HEK293 (cell line): ENCODE measurements around the gene PPCDC.

Experiments
- CTCF ChIA-PET: fragments of 350-600 bp; formaldehyde crosslinking; extraction: SDS; loops from one replicate; lab custom pipeline; 2021; ENCODE audit warnings: antibody characterized with exemption; lab: Yijun Ruan, JAX
- POLR2A ChIA-PET: fragments of 300-600 bp; formaldehyde crosslinking; extraction: SDS; loops from one replicate; lab custom pipeline; 2020; ENCODE audit warnings: antibody characterized with exemption, inconsistent platforms; lab: Yijun Ruan, JAX
- H3K27ac ChIP-seq: fragments of 200-500 bp; sonication (Bioruptor generic); 2 replicates; pipeline ENCODE4 v1.5.1; 2014; ENCODE audit warnings: low read depth, low read length, control low read depth, inconsistent platforms; ENCODE audit errors: extremely low read depth
- H3K36me3 ChIP-seq, 2 experiments: fragments of 200-500 bp in 1 of 2; sonication (Bioruptor generic) in 1 of 2; 1 replicate in 1 of 2; 2 replicates in 1 of 2; pipeline ENCODE4 v1.5.1; 2014 to 2017; ENCODE audit warnings: inconsistent platforms in 2 of 2, low read length in 2 of 2; ENCODE audit not compliant: control insufficient read depth in 2 of 2, insufficient read depth in 1 of 2
- H3K4me1 ChIP-seq: fragments of 200-500 bp; sonication (Bioruptor generic); 2 replicates; pipeline ENCODE4 v1.5.1; 2014; ENCODE audit warnings: mild to moderate bottlenecking, low read length, inconsistent platforms; ENCODE audit not compliant: control insufficient read depth, insufficient read depth
- H3K4me3 ChIP-seq: 2 replicates; pipeline ENCODE4 v1.5.1; 2011; ENCODE audit warnings: low read depth, mild to moderate bottlenecking, control low read depth, low read length, moderate library complexity
- H3K9me3 ChIP-seq: fragments of 200-500 bp; sonication (Bioruptor generic); 2 replicates; pipeline ENCODE4 v1.5.1; 2014; ENCODE audit warnings: low read depth, low read length, inconsistent platforms; ENCODE audit not compliant: control insufficient read depth, insufficient read depth
- BCL6B ChIP-seq: fragments of 450-650 bp; formaldehyde crosslinking; IDR thresholded peaks from 2 replicates; pipeline ENCODE4 v1.5.1; 2017; ENCODE audit warnings: missing biosample characterization, missing genetic modification characterization
- GLIS1 ChIP-seq: fragments of 450-650 bp; formaldehyde crosslinking; IDR thresholded peaks from 2 replicates; pipeline ENCODE4 v1.5.1; 2016; ENCODE audit warnings: missing biosample characterization, missing genetic modification characterization
- GLIS2 ChIP-seq: fragments of 450-650 bp; formaldehyde crosslinking; IDR thresholded peaks from 2 replicates; pipeline ENCODE4 v1.5.1; 2016; ENCODE audit warnings: missing biosample characterization, missing genetic modification characterization
- HIC1 ChIP-seq: fragments of 450-650 bp; formaldehyde crosslinking; IDR thresholded peaks from 2 replicates; pipeline ENCODE4 v1.5.1; 2016; ENCODE audit warnings: missing biosample characterization, missing genetic modification characterization
- HOXA7 ChIP-seq: sonication (generic); formaldehyde crosslinking; IDR thresholded peaks from 2 replicates; pipeline ENCODE4 v1.8.1; 2022; ENCODE audit warnings: missing genetic modification reagents, borderline replicate concordance
- IKZF3 ChIP-seq: fragments of 450-650 bp; IDR thresholded peaks from 2 replicates; pipeline ENCODE4 v1.5.0; 2018; ENCODE audit warnings: missing biosample characterization, mild to moderate bottlenecking, missing genetic modification characterization, moderate library complexity
- KLF9 ChIP-seq: fragments of 450-650 bp; formaldehyde crosslinking; IDR thresholded peaks from 2 replicates; pipeline ENCODE4 v1.5.1; 2016; ENCODE audit warnings: missing biosample characterization, missing genetic modification characterization, low read depth
- SP2 ChIP-seq: fragments of 450-650 bp; formaldehyde crosslinking; IDR thresholded peaks from 2 replicates; pipeline ENCODE4 v1.5.1; 2016; ENCODE audit warnings: missing biosample characterization, missing genetic modification characterization
- YY1 ChIP-seq: fragments of 450-650 bp; formaldehyde crosslinking; IDR thresholded peaks from 2 replicates; pipeline ENCODE4 v1.5.1; 2018; ENCODE audit warnings: missing biosample characterization, missing genetic modification characterization
- ZIC2 ChIP-seq: fragments of 450-650 bp; formaldehyde crosslinking; IDR thresholded peaks from 2 replicates; pipeline ENCODE4 v1.5.1; 2016; ENCODE audit warnings: missing biosample characterization, missing genetic modification characterization
- ZNF157 ChIP-seq: fragments of 450-650 bp; formaldehyde crosslinking; IDR thresholded peaks from 2 replicates; pipeline ENCODE4 v1.5.1; 2016; ENCODE audit warnings: missing biosample characterization, missing genetic modification characterization
- ZNF18 ChIP-seq: fragments of 450-650 bp; formaldehyde crosslinking; IDR thresholded peaks from 2 replicates; pipeline ENCODE4 v1.5.1; 2016; ENCODE audit warnings: missing biosample characterization, missing genetic modification characterization
- ZNF2 ChIP-seq: fragments of 450-650 bp; formaldehyde crosslinking; IDR thresholded peaks from 2 replicates; pipeline ENCODE4 v1.5.1; 2016; ENCODE audit warnings: missing biosample characterization, missing genetic modification characterization
- ZNF223 ChIP-seq: fragments of 450-650 bp; formaldehyde crosslinking; IDR thresholded peaks from 2 replicates; pipeline ENCODE4 v1.5.1; 2016; ENCODE audit warnings: missing biosample characterization, missing genetic modification characterization
- ZNF335 ChIP-seq: fragments of 450-650 bp; formaldehyde crosslinking; conservative IDR thresholded peaks from 2 replicates; pipeline ENCODE4 v1.5.1; 2016; ENCODE audit warnings: missing biosample characterization, missing genetic modification characterization
- ZNF426 ChIP-seq: fragments of 450-650 bp; formaldehyde crosslinking; IDR thresholded peaks from 2 replicates; pipeline ENCODE4 v1.5.1; 2017; ENCODE audit warnings: missing biosample characterization, missing genetic modification characterization, mild to moderate bottlenecking, inconsistent platforms, moderate library complexity
- ZNF48 ChIP-seq: fragments of 450-650 bp; formaldehyde crosslinking; IDR thresholded peaks from 2 replicates; pipeline ENCODE4 v1.5.1; 2016; ENCODE audit warnings: missing biosample characterization, missing genetic modification characterization
- ZNF549 ChIP-seq: fragments of 450-650 bp; IDR thresholded peaks from 2 replicates; pipeline ENCODE4 v1.5.1; 2018; ENCODE audit warnings: missing biosample characterization, missing genetic modification characterization, mild to moderate bottlenecking, inconsistent platforms, moderate library complexity
- ZNF571 ChIP-seq: fragments of 450-650 bp; formaldehyde crosslinking; IDR thresholded peaks from 2 replicates; pipeline ENCODE4 v1.5.0; 2017; ENCODE audit warnings: missing biosample characterization, missing genetic modification characterization
- ZNF704 ChIP-seq: fragments of 450-650 bp; formaldehyde crosslinking; IDR thresholded peaks from 2 replicates; pipeline ENCODE4 v1.5.1; 2016; ENCODE audit warnings: missing biosample characterization, missing genetic modification characterization
- ZNF791 ChIP-seq: fragments of 450-650 bp; formaldehyde crosslinking; IDR thresholded peaks from 2 replicates; pipeline ENCODE4 v1.5.1; 2016; ENCODE audit warnings: missing biosample characterization, missing genetic modification characterization
- ZSCAN16 ChIP-seq: fragments of 450-650 bp; formaldehyde crosslinking; IDR thresholded peaks from 2 replicates; pipeline ENCODE4 v1.5.1; 2016; ENCODE audit warnings: missing biosample characterization, missing genetic modification characterization
- ZSCAN4 ChIP-seq: fragments of 450-650 bp; formaldehyde crosslinking; IDR thresholded peaks from 2 replicates; pipeline ENCODE4 v1.5.1; 2017; ENCODE audit warnings: missing biosample characterization, missing genetic modification characterization
- ZSCAN5A ChIP-seq: fragments of 450-650 bp; formaldehyde crosslinking; IDR thresholded peaks from 2 replicates; pipeline ENCODE4 v1.5.1; 2016; ENCODE audit warnings: missing biosample characterization, missing genetic modification characterization

The PPCDC gene

GRCh38 chr15:75027551-75027950 lies 4.2 kb downstream of the PPCDC start (continued):
- TF ChIP-seq IKZF3 (no peak), KLF9 (tag by site-specific recombination) (no peak), ZNF571 (no peak)

- H3K4me1 ChIP-seq = peaks cover 5% of the 10 kb centered on the region; the same call in 1 of the 2 replicates
- H3K4me3 ChIP-seq = no peak overlapping the region
- no peaks in the 10 kb centered on the region for H3K9me3 ChIP-seq
- ChIA-PET CTCF (interaction anchor here (0.6 to 8.7 kb wide), 30 partner anchors 8 to 1387 kb away, joined by 3 to 114 read pairs (median 4); partner anchors contain the start of genes C15orf39, MAN2C1 and RPP25), POLR2A (interaction anchor here (1.0 to 4.1 kb wide), 5 partner anchors 14 to 339 kb away, joined by 3 to 20 read pairs (median 4); partner anchors contain the start of genes C15orf39 and MAN2C1)
- H3K27ac ChIP-seq = no peak overlapping the region
- TF ChIP-seq ZNF335 (tag by site-specific recombination) (0 out of 2 replicates have a peak, but pooled peaks have one; percentile 32), ZSCAN5A (tag by site-specific recombination) (no peak)
- peaks cover 0 to 40% of the 10 kb centered on the region in 2 experiments; a peak in 2 of 3 replicates for H3K36me3 ChIP-seq
Measured at GRCh38 chr15:75028991-75029377, 5.6 kb downstream of the PPCDC start.

- H3K9me3 ChIP-seq = no peaks in the 10 kb centered on the region
- CTCF ChIA-PET = interaction anchor here (0.6 to 8.7 kb wide), 37 partner anchors 8 to 1388 kb away, joined by 3 to 114 read pairs (median 4); partner anchors contain the start of genes C15orf39, MAN2C1 and RPP25
- H3K4me1 ChIP-seq = peaks cover 5% of the 10 kb centered on the region; the same call in 1 of the 2 replicates
- POLR2A ChIA-PET = interaction anchor here (1.0 to 4.1 kb wide), 5 partner anchors 14 to 339 kb away, joined by 3 to 20 read pairs (median 4); partner anchors contain the start of genes C15orf39 and MAN2C1
- no peak overlapping the region for H3K4me3 ChIP-seq
- peaks cover 0 to 41% of the 10 kb centered on the region in 2 experiments; a peak in 2 of 3 replicates for H3K36me3 ChIP-seq
- H3K27ac ChIP-seq = no peak overlapping the region
- TF ChIP-seq HIC1 = peak; percentile 50; the same call in 1 of the 2 replicates
- peak; percentile 93 for TF ChIP-seq ZIC2
- no peak for TF ChIP-seq ZNF223
- TF ChIP-seq BCL6B = no peak
- TF ChIP-seq ZNF18 = no peak
- no peak for TF ChIP-seq ZNF704 (tag by site-specific recombination)
- no peak for TF ChIP-seq YY1 (tag by site-specific recombination)
- TF ChIP-seq ZNF48 (tag by site-specific recombination) = no peak
- TF ChIP-seq ZSCAN4 (tag by site-specific recombination) = no peak
- no peak for TF ChIP-seq ZNF426 (tag by site-specific recombination)
- TF ChIP-seq ZNF157 (tag by site-specific recombination) = no peak
- TF ChIP-seq IKZF3 = no peak
- TF ChIP-seq SP2 (tag by site-specific recombination) = 0 out of 2 replicates have a peak, but pooled peaks have one; percentile 17
- no peak for TF ChIP-seq GLIS2 (tag by site-specific recombination)
- peak; percentile 73 for TF ChIP-seq ZNF2 (tag by site-specific recombination)
- TF ChIP-seq ZSCAN16 (tag by site-specific recombination) = no peak
- TF ChIP-seq ZNF549 (tag by site-specific recombination) = no peak
- no peak for TF ChIP-seq ZNF791 (tag by site-specific recombination)
- TF ChIP-seq GLIS1 (tag by site-specific recombination) = peak; percentile 47
- TF ChIP-seq HOXA7 (CRISPR knock-in tag) = no peak
Measured at GRCh38 chr15:75029378-75030022, 6.1 kb downstream of the PPCDC start.
